Keratinocyte (primary cell): ENCODE measurements around the gene SMAD3. TPM values are rescaled to one million over a fixed set of nuclear protein-coding genes. Genes with fewer than 3 reads are reported as not detected.
A peak's percentile ranks its signal among the peaks of the same experiment; 100 is the strongest.

Experiments
- DNase-seq: peaks from one replicate; pipeline ENCODE4 v3.0.0-alpha.2; 2011; ENCODE audit warnings: low read depth, missing footprints, low spot score
- FAIRE-seq: peaks from 2 replicates; lab custom pipeline; 2011; peaks lifted over from hg19 to GRCh38; lab: Jason Lieb, UNC
- H2AFZ ChIP-seq: 2 replicates; pipeline ENCODE4 v1.6.0; 2012; ENCODE audit warnings: low read length, control low read depth, inconsistent platforms; ENCODE audit not compliant: control insufficient read depth
- H3K27ac ChIP-seq: 2 replicates; pipeline ENCODE4 v1.5.1; 2011; ENCODE audit warnings: low read length; ENCODE audit not compliant: control insufficient read depth, insufficient read depth
- H3K27me3 ChIP-seq: 3 replicates; pipeline ENCODE4 v1.6.0; 2011; ENCODE audit warnings: low read length; ENCODE audit not compliant: control insufficient read depth, insufficient read depth; ENCODE audit errors: extremely low read depth
- H3K36me3 ChIP-seq, 2 experiments: 2 replicates in 1 of 2; 3 replicates in 1 of 2; pipeline ENCODE4 v1.5.1; 2011; ENCODE audit warnings: low read length in 2 of 2, mild to moderate bottlenecking in 1 of 2; ENCODE audit not compliant: control insufficient read depth in 2 of 2, insufficient read depth in 2 of 2; ENCODE audit errors: extremely low read depth in 1 of 2
- H3K4me1 ChIP-seq: 3 replicates; pipeline ENCODE4 v1.5.1; 2011; ENCODE audit warnings: low read length; ENCODE audit not compliant: control insufficient read depth, insufficient read depth; ENCODE audit errors: extremely low read depth
- H3K4me2 ChIP-seq: 3 replicates; pipeline ENCODE4 v1.6.0; 2011; ENCODE audit warnings: low read depth, low read length; ENCODE audit not compliant: control insufficient read depth, insufficient read depth; ENCODE audit errors: extremely low read depth
- H3K4me3 ChIP-seq, 3 experiments: fragments of 200-600 bp in 1 of 3; sonication (generic) in 1 of 3; 2 replicates in 2 of 3; 3 replicates in 1 of 3; pipeline ENCODE4 v1.5.1; 2011 to 2016; ENCODE audit warnings: low read length in 3 of 3, mild to moderate bottlenecking in 3 of 3, control low read depth in 2 of 3, inconsistent platforms in 1 of 3, low read depth in 1 of 3, mixed read lengths in 1 of 3, mixed run types in 1 of 3, moderate library complexity in 1 of 3; ENCODE audit not compliant: control insufficient read depth in 2 of 3, insufficient read depth in 2 of 3; ENCODE audit errors: extremely low read depth in 1 of 3
- H3K79me2 ChIP-seq: 2 replicates; pipeline ENCODE4 v1.6.0; 2012; ENCODE audit warnings: low read length; ENCODE audit not compliant: control insufficient read depth, insufficient read depth
- H3K9ac ChIP-seq: 3 replicates; pipeline ENCODE4 v1.6.0; 2011; ENCODE audit warnings: low read length; ENCODE audit not compliant: control insufficient read depth, insufficient read depth; ENCODE audit errors: extremely low read depth
- H3K9me1 ChIP-seq: 3 replicates; pipeline ENCODE4 v1.6.0; 2011; ENCODE audit warnings: low read length; ENCODE audit not compliant: control insufficient read depth, insufficient read depth; ENCODE audit errors: extremely low read depth
- H3K9me3 ChIP-seq: 2 replicates; pipeline ENCODE4 v1.5.1; 2012; ENCODE audit warnings: low read depth, low read length; ENCODE audit not compliant: control insufficient read depth
- H4K20me1 ChIP-seq: 3 replicates; pipeline ENCODE4 v1.6.0; 2011; ENCODE audit warnings: low read length; ENCODE audit not compliant: control insufficient read depth, insufficient read depth; ENCODE audit errors: extremely low read depth
- EZH2 ChIP-seq: IDR thresholded peaks from one replicate; pipeline ENCODE4 v1.6.1; 2012; ENCODE audit warnings: inconsistent platforms, mild to moderate bottlenecking, low read length, moderate library complexity
- dilution Hi-C: fragments of 300-500 bp; cut with MboI; formaldehyde crosslinking; loops from one replicate; pipeline ENCODE4 v1.7.0; 2020; ENCODE audit warnings: low sequenced_read_pairs; ENCODE audit not compliant: extremely low pct_ligation_motif_present
- polyA plus RNA-seq, 5 experiments: library from polyadenylated mRNA; depleted of rRNA in 3 of 5; stranded (reverse) in 3 of 5; stranded (forward) in 1 of 5; unstranded in 1 of 5; fragments of >200 nt; gene quantifications; 1 replicate in 1 of 5; 2 replicates in 3 of 5; 3 replicates in 1 of 5; pipeline versions ENCODE4 v1.2.1 to v1.2.3, GENCODE V29; 2011 to 2012; ENCODE audit warnings: missing spikeins in 2 of 5, low read depth in 1 of 5, low replicate concordance in 1 of 5
- TF ChIP-seq, protein P1 (sequence below), 3 experiments: IDR thresholded peaks in 1 of 3; conservative IDR thresholded peaks in 1 of 3; optimal IDR thresholded peaks in 1 of 3; 2 replicates in 2 of 3; 3 replicates in 1 of 3; pipeline versions ENCODE3 to v1.5.1; 2011; ENCODE audit warnings: low read length in 3 of 3, mild to moderate bottlenecking in 3 of 3, moderate library complexity in 2 of 3, control low read depth in 1 of 3, inconsistent platforms in 1 of 3; ENCODE audit not compliant: insufficient read depth in 2 of 3; ENCODE audit errors: extremely low read depth in 1 of 3

SMAD3 gene
- polyA plus RNA-seq, 1 donor (not counting 4 experiments of a cell fraction or from before 2014, with no cell fraction given), result 33.7 TPM

DNA sequence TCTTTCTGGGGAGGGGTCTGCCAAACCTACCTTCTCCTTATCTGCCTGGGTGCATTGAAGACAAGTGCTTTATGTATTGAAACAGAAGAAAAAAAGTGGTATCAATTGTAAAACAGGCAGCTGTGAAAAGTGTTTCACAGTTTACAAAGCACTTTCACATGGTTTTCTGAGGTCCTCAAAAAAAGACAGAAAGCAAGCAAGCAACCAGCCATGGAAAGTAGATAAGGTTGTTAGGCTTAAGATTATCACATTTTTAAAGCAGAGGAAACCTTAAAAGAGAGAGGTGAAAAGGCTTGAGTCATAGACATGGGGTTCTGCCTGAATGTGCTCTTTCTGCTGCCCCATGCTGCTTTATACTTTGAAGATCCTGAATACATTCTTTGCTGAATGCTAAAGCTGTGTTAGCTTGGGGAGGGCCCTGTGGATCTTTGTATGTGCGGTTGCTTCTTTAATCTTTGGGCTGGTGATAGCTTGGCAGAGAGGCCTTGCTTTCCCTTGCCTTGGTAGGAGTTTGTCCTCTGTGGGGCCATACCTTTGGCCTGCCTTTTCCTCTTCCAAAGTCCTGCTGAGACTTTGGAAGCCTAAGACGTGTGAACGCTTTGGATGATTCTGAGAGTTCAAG, 2.6 kb downstream of the SMAD3 start:
- Histone ChIP-seq H3K9ac (peak overlapping the region; percentile 97), H3K9me1 (peaks cover 3% of the 10 kb centered on the region), H3K9me3 (no peaks in the 10 kb centered on the region), H3K4me3 (peak overlapping the region; percentile 88 to 99 (median 94)), H3K4me2 (peak overlapping the region; percentile 97), H3K4me1 (peaks cover 43% of the 10 kb centered on the region), H3K79me2 (peaks cover 68% of the 10 kb centered on the region), H3K27me3 (no peaks in the 10 kb centered on the region), H3K27ac (peak overlapping the region; percentile 91), H2AFZ (no peak overlapping the region), H3K36me3 (peaks cover 3 to 11% of the 10 kb centered on the region in 2 experiments), H4K20me1 (peaks cover 5% of the 10 kb centered on the region)
- FAIRE-seq (no peak), DNase-seq (no peak)
- TF ChIP-seq, protein P1, sequence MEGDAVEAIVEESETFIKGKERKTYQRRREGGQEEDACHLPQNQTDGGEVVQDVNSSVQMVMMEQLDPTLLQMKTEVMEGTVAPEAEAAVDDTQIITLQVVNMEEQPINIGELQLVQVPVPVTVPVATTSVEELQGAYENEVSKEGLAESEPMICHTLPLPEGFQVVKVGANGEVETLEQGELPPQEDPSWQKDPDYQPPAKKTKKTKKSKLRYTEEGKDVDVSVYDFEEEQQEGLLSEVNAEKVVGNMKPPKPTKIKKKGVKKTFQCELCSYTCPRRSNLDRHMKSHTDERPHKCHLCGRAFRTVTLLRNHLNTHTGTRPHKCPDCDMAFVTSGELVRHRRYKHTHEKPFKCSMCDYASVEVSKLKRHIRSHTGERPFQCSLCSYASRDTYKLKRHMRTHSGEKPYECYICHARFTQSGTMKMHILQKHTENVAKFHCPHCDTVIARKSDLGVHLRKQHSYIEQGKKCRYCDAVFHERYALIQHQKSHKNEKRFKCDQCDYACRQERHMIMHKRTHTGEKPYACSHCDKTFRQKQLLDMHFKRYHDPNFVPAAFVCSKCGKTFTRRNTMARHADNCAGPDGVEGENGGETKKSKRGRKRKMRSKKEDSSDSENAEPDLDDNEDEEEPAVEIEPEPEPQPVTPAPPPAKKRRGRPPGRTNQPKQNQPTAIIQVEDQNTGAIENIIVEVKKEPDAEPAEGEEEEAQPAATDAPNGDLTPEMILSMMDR (optimal IDR thresholded peaks at IDR 0.05 in 1 of 3, IDR thresholded peaks at IDR 0.05 in 1 of 3, conservative IDR thresholded peaks at IDR 0.05 in 1 of 3; ENCODE audit: extremely low read depth in 1 of 3, insufficient read depth in 2 of 3, low read length in 3 of 3), result no peak
- no peak for TF ChIP-seq EZH2
- dilution Hi-C loops, result no loop called here

DNA sequence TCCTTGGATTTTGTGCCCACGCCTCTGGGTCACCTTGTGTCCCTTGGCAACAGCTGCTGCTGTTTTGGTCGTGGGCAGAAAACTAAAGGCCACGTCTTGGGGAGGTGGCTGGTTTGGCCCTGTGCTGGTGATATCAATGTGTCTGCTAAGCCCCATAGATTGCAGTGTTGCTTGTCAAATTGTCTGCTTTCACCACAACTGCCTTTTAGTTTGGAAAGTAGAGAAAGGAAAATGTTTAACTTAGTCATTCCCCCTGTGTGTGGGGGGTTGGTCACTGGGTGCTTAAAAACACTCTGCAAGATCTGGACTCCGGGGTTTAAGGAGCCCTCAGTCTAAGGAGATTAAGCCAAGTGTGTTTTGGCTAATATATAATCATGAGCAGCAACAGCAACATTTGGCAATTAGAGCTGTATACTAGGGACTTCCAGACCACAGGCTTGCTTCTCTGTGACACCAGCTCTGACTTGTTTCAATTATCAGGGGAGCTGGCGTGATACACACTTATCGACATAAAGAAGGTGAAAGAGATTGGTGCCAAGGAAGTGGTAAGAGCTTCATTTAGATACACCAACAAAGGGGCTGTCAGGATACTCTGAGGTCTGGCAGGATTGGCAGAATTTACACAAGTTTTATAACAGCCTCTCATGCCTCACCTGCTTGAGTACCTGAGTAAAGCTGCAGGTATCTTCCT, 3.5 kb downstream of the SMAD3 start:
- H3K4me2 ChIP-seq, result peak overlapping the region; percentile 97
- H3K79me2 ChIP-seq, result peaks cover 76% of the 10 kb centered on the region
- peak overlapping the region; percentile 88 to 99 (median 94) for H3K4me3 ChIP-seq
- peak overlapping the region; percentile 97 for H3K9ac ChIP-seq
- DNase-seq, result no peak
- no peak for TF ChIP-seq EZH2
- TF ChIP-seq, protein P1 (optimal IDR thresholded peaks at IDR 0.05 in 1 of 3, IDR thresholded peaks at IDR 0.05 in 1 of 3, conservative IDR thresholded peaks at IDR 0.05 in 1 of 3; ENCODE audit: extremely low read depth in 1 of 3, insufficient read depth in 2 of 3, low read length in 3 of 3), result no peak
- FAIRE-seq, result peak; percentile 17
- no peak overlapping the region for H2AFZ ChIP-seq
- peaks cover 3% of the 10 kb centered on the region for H3K9me1 ChIP-seq
- H3K9me3 ChIP-seq, result no peaks in the 10 kb centered on the region
- H3K27me3 ChIP-seq, result no peaks in the 10 kb centered on the region
- H3K4me1 ChIP-seq, result peaks cover 43% of the 10 kb centered on the region
- peaks cover 3 to 11% of the 10 kb centered on the region in 2 experiments for H3K36me3 ChIP-seq
- dilution Hi-C loops, result no loop called here
- H4K20me1 ChIP-seq, result peaks cover 5% of the 10 kb centered on the region
- peak overlapping the region; percentile 91 for H3K27ac ChIP-seq
